C4-2B (cell line): Measurements from ENCODE around the gene MSGN1.

Source experiments
- CTCF ChIP-seq: fragments of 450-650 bp; conservative IDR thresholded peaks from 2 replicates; pipeline ENCODE4 v1.5.1; 2017; ENCODE audit warnings: mild to moderate bottlenecking
- ZFX ChIP-seq: fragments of 450-650 bp; IDR thresholded peaks from 2 replicates; pipeline ENCODE4 v1.6.1; 2017

- no peak for TF ChIP-seq CTCF
- no peak for TF ChIP-seq ZFX
Measured at GRCh38 chr2:17803497-17803896, 12.8 kb upstream of the MSGN1 start.
